ENCODE results near the gene LHX3.
A peak's percentile ranks its signal among the peaks of the same experiment; 100 is the strongest.

The LHX3 gene

DNA sequence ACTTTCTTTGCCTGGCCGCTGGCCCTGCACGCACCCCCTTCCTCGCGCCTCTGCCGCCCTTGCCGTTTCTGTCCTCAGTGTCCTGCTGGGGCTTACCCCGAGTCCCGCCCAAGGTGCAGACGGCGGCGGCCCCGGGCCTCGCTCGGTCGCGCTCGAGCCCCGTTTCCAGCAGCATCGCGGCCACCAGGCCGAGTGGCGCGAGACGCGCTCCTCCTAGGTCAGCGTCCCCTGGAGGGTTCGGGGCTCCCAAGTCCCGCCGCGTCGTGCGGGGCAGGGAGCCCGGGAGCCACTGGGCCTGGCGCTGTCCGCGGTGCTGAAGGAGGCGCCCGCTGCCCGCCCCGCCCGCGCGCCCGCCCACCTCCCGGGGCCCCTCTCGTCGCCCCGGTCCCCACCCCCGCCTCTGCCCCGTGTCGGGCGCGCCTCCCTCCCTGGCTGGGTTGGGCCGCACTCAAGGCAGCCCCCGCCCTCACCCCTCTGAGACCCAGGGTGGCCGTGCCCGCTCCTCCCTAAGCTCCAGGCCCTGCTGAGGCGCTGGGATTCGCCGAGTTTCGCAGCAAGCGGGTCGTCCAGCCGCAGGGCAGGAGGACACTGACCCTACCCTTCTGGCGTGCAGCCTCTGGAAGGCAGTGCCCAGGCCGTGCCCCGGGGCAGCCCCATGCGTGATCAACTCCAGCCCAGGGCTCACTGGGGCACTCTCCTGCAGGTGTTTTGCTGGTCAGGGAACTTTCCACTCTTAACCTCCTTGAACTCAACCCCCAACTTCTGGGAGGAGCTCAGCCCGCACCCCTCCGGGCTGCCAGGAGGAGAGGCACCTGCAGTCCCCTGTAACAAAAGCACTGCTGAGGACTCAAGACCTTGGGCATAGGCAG, at the start of gene LHX3:
TSS of gene LHX3 (minus strand) at position 291 of the 869 bp plus-strand sequence. CDS start at position 175, 116 bp downstream.
- peak; percentile 17 for DNase-seq

DNA sequence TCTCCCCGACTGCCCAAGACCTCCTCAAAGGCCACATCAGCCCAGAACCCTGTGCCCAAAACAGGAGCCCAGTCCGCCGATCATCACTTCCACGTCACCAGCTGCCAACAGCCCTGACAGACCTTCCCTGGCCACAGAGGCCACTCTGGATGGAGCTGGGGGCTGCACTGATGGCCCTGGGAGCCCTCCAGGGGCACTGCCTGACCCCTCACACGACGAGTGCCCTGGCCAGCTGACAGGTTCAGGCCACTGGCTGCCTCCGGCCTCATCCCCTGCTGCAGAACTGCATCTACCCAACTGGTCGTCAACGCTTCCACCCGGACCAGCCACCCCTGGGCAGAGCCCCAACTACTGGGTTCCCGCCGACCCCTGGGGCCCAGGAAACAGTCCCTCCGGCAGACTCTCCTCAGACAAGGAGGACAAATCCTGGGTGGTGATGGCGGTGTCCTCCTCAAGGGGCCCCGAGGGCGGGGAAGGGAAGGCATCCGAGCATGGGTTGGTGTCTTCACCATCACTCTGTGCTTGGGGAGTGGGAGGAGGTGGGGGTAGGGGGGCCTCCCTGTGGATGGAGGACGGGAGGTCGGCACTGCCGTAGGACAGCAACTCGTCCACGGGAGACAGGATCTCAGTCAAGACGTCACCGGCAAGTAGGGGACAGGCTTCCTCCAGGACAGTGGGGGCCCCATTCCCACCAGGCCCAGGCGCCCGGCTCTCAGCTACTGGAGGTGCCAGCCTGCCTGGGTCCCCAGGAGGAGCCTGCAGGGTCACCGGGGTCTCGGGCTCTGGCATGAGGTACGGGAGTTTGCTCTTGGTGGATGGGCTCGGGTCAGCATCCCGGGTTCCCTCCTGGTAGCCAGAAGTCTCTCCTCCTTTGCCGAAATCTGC, 48.6 kb upstream of the LHX3 start:
- DNase-seq: no peak

DNA sequence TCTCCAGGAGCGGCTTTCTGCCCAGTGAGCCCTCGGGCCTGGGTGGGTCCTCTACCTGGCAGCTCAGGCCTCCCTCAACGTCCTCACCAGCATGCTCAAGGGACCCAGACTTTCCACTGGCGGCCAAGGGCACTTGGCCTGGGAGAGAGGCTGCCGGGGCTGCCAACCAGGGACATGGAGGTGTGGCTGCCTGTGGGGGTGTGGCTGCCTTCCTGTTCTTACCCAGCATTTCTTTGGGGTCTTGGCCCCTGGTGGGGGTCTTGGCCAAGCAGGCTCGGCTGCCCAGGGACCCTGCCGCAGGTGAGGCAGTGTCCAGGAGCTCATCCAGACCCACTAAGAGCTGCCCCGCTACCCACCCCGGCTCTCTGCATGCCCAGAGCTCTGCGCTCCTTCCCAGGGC, 47.9 kb upstream of the LHX3 start:
- DNase-seq: no peak

DNA sequence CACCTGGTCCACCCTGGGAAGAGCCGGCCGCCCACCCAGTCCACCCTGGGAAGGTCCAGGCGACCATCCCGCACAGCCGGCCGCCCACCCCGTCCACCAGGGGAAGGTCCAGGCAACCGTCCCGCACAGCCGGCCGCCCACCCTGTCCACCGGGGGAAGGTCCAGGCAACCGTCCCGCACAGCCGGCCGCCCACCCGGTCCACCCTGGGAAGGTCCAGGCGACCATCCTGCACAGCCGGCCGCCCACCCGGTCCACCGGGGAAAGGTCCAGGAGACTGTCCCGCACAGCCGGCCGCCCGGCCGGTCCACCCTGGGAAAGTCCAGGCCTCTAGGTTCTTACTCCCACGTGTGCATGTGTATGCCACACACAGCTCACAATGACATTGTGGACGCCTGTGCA, 47.4 kb upstream of the LHX3 start:
- no peak for DNase-seq

- DNase-seq: no peak
Observed at GRCh38 chr9:136251264-136252115, 46.6 kb upstream of the LHX3 start.

DNA sequence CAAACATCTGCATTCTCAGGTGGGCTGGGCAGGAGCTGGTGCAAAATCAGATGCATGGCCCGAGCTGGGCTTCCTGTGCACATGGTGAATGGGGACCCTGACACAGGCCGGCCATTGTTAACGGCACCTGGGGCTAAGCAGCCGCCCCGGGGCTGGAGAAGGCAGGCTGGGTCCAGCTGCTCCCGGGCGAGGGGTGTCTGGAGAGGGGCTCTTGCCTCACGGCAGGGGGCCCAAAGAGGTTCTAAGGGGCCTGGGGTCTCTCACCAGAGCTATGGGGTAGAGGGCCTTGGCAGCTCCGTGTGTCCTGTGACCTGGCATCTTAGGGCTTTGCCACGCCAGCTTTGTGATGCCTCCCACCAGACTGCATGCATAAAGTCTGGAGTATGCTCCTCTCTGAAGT, 45.7 kb upstream of the LHX3 start:
- DNase-seq: no peak

DNA sequence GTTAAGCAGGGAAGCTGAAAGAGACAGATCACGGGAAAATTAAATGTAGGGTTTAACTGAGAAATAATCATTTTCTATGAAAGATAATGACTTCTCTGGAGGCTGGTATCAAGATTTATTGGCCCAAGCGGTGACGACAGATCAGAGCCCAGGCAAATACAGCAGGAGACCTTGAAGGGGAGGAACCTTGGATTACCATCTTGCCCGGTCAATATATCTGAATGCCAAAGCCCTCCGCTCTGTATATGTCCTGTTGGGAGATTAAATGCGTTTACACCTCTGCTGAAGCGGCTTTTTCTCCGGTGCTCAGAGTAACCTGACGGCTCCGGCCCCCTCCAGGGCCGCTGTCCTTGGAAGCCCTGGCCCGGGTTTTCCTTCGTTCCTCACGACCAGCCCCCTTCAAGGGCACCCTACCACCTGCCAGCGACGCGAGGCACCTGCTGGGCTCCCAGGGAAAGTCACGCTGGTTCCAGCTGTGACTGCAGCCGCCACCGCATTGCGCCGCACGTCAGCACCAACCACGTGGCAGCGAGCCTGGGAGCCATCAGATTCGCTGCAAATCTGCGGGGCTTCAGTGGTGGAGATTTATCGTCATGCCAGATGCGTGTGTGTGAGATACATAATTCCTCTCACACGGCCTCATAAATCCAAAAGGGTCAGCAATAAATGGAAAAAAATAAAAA, 45.1 kb upstream of the LHX3 start:
- no peak for DNase-seq

- no peak for DNase-seq
Observed at GRCh38 chr9:136248951-136249876, 44.3 kb upstream of the LHX3 start.

GRCh38 chr9:136247947-136248637, 43.2 kb upstream of the LHX3 start:
- no peak for DNase-seq

DNA sequence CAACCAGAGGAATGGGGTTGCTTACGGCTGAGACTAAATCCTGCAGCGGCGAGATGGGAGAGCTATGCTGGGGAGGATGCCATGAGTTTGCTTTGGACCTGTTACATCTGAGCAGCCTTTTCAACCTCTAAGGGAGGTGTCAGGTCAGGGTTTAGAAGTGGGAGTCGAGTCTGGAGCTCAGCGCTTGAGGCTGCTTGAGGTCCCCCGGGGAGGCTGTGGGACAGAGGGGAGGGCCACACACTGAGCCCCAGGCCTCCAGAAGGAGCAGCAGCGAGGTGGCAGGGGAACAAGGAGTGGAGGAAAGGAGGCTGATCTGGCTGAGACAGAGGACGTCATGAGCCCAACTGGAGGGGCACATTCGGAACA, 42.6 kb upstream of the LHX3 start:
- DNase-seq: no peak

GRCh38 chr9:136246849-136247550, 42.1 kb upstream of the LHX3 start:
- no peak for DNase-seq

- peak; percentile 83 for DNase-seq
Observed at GRCh38 chr9:136245219-136246150, 40.6 kb upstream of the LHX3 start, which contains the start of gene QSOX2. QSOX2 (minus strand) TSS chr9:136245812; CDS start chr9:136245803, 9 bp downstream.

DNA sequence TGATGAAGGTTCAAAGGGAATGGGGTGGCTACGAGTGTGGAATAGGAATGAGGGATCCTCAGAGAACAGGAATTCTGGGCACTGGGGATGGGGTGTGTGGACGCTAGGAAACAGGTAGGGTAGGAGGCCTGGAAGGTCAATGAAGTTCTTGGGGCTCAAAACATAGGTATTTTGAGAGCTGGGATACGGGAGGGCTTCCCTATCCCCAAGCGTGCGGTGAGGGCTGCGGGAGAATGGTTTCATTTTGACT, 40.0 kb upstream of the LHX3 start:
- no peak for DNase-seq

GRCh38 chr9:136244122-136244968, 39.4 kb upstream of the LHX3 start:
- DNase-seq: peak; percentile 13

DNA sequence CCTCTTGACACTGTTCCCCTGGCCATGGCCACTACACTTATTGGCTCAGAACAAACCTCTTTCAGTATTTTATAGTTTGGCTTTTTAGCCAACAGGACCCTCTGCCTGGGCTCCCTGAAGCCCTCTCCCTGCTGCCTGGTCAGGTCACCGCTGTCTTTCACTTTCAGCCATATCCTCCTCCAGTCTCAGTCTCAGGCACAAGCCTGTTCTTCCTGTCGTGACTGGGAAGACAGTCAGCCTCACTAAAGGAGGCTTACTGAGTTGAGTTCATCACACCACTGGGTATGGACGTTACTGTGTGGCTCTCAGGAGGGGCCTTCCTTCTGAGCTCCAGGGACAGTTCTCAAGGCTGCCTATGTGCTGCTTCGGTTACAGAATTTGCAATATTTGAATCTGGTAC, 38.7 kb upstream of the LHX3 start:
- DNase-seq: no peak

- DNase-seq: no peak
Observed at GRCh38 chr9:136242918-136243525, 38.1 kb upstream of the LHX3 start.

GRCh38 chr9:136242248-136242647, 37.3 kb upstream of the LHX3 start:
- no peak for DNase-seq

- DNase-seq: no peak
Observed at GRCh38 chr9:136241542-136241941, 36.6 kb upstream of the LHX3 start.
